Osteoblast (primary cell): ENCODE measurements around the gene GABRG1. TPM values are rescaled to one million over a fixed set of nuclear protein-coding genes. Genes with fewer than 3 reads are reported as not detected.

Experiments
- DNase-seq: peaks from one replicate; pipeline ENCODE4 v3.0.0; 2011; ENCODE audit warnings: low spot score, mixed read lengths; ENCODE audit not compliant: insufficient read length; ENCODE audit errors: missing footprints
- H2AFZ ChIP-seq: 2 replicates; pipeline ENCODE4 v1.6.0; 2011; ENCODE audit warnings: mild to moderate bottlenecking, low read length
- H3K27ac ChIP-seq: 2 replicates; pipeline ENCODE4 v1.5.1; 2011; ENCODE audit warnings: mild to moderate bottlenecking, low read depth, low read length, moderate library complexity
- H3K27me3 ChIP-seq: 2 replicates; pipeline ENCODE4 v1.6.0; 2012; ENCODE audit warnings: mild to moderate bottlenecking, control low read depth, inconsistent platforms, low read length, moderate library complexity; ENCODE audit not compliant: insufficient read depth
- H3K36me3 ChIP-seq: 2 replicates; pipeline ENCODE4 v1.5.1; 2011; ENCODE audit warnings: mild to moderate bottlenecking, low read length, control low read depth, moderate library complexity; ENCODE audit not compliant: insufficient read depth
- H3K4me1 ChIP-seq: 2 replicates; pipeline ENCODE4 v1.5.1; 2011; ENCODE audit warnings: mild to moderate bottlenecking, low read length, control low read depth, moderate library complexity; ENCODE audit not compliant: insufficient read depth
- H3K4me2 ChIP-seq: 2 replicates; pipeline ENCODE4 v1.6.0; 2011; ENCODE audit warnings: mild to moderate bottlenecking, low read length; ENCODE audit not compliant: insufficient read depth
- H3K4me3 ChIP-seq: fragments of 200-600 bp; sonication (generic); 3 replicates; pipeline ENCODE4 v1.5.1; 2012; ENCODE audit warnings: mild to moderate bottlenecking, low read length, inconsistent platforms; ENCODE audit not compliant: insufficient read depth
- H3K79me2 ChIP-seq: 2 replicates; pipeline ENCODE4 v1.6.0; 2012; ENCODE audit warnings: mild to moderate bottlenecking, low read length, control low read depth, inconsistent platforms; ENCODE audit not compliant: insufficient read depth
- H3K9me3 ChIP-seq: 2 replicates; pipeline ENCODE4 v1.5.1; 2011; ENCODE audit warnings: low read depth, low read length, control low read depth
- H4K20me1 ChIP-seq: 2 replicates; pipeline ENCODE4 v1.6.0; 2012; ENCODE audit warnings: mild to moderate bottlenecking, low read length, control low read depth; ENCODE audit not compliant: insufficient read depth
- total RNA-seq: library from RNA; depleted of rRNA; stranded (reverse); fragments of >200 nt; gene quantifications from 2 replicates; pipeline ENCODE4 v1.2.3, GENCODE V29; 2012
- TF ChIP-seq, protein P1 (sequence below): IDR thresholded peaks from 2 replicates; pipeline ENCODE4 v1.5.1; 2011; ENCODE audit warnings: mild to moderate bottlenecking, low read depth, low read length, moderate library complexity; ENCODE audit errors: extremely low read depth

Gene GABRG1
- total RNA-seq, 1 donor: not detected

DNA sequence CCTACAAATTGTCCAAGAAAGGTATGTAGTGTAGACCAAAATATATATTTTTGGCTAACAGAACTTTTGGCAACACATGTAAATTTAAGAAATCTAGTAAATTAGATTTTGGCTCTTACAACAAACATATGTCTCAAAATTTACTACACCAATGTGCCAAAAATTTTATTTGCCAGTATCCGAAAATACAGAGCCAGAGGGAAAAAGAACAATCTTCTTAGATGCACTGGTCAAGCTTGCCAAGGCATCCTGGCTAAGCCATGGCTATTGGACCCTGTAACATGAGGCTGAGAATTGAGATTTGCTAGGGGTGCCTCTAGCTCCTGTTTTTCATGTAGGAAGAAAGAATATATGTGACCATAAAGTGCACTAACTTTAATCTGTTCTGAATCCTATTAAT lies 91.8 kb downstream of the GABRG1 start:
- H3K27me3 ChIP-seq: no peaks in the 10 kb centered on the region
- no peaks in the 10 kb centered on the region for H4K20me1 ChIP-seq
- TF ChIP-seq, protein P1, sequence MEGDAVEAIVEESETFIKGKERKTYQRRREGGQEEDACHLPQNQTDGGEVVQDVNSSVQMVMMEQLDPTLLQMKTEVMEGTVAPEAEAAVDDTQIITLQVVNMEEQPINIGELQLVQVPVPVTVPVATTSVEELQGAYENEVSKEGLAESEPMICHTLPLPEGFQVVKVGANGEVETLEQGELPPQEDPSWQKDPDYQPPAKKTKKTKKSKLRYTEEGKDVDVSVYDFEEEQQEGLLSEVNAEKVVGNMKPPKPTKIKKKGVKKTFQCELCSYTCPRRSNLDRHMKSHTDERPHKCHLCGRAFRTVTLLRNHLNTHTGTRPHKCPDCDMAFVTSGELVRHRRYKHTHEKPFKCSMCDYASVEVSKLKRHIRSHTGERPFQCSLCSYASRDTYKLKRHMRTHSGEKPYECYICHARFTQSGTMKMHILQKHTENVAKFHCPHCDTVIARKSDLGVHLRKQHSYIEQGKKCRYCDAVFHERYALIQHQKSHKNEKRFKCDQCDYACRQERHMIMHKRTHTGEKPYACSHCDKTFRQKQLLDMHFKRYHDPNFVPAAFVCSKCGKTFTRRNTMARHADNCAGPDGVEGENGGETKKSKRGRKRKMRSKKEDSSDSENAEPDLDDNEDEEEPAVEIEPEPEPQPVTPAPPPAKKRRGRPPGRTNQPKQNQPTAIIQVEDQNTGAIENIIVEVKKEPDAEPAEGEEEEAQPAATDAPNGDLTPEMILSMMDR: no peak
- H3K36me3 ChIP-seq: no peaks in the 10 kb centered on the region
- no peaks in the 10 kb centered on the region for H3K4me1 ChIP-seq
- no peaks in the 10 kb centered on the region for H3K79me2 ChIP-seq
- no peak overlapping the region for H3K27ac ChIP-seq
- H3K4me2 ChIP-seq: no peak overlapping the region
- peaks cover 3% of the 10 kb centered on the region for H3K9me3 ChIP-seq
- no peak overlapping the region for H3K4me3 ChIP-seq
- no peak for DNase-seq
- no peak overlapping the region for H2AFZ ChIP-seq

DNA sequence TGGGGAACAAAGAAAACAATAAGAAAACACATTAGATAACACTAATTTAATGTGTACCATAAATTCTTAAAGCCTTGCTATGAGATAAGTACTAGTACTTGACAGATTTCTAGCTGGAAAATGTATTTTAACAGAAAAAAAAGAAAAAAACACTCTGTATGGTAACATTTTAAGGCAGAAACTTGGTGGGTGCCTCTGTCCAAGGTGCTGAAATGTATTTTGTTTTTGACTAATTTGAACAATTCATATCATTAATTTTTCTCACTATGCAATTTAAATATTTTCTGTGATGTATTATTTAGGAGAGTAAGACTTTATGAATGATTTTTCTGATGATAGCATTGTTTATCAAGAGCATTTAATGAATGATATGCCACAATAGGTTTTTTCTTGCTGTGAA lies 107.5 kb downstream of the GABRG1 start:
- no peak overlapping the region for H3K4me3 ChIP-seq
- H3K9me3 ChIP-seq: no peaks in the 10 kb centered on the region

DNA sequence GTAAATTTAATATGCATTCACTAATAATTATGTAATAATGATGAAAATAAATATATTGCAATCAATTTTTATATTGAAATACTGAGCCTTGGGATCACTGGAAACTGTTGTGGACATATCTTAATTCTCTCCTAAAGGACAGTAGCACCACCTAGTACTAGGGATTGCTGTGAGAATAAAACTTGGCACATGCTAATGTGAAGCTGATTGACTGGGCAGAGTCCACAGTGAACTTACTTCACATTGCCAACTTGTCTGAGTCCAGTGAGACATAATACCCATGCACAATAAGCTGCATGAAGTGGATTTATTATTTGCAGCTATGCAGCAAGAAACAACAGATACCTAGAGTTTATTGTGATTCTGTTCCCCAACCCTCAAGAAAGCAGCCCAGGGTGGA lies 131.1 kb downstream of the GABRG1 start:
- Histone ChIP-seq H3K36me3 (no peaks in the 10 kb centered on the region), H3K9me3 (no peaks in the 10 kb centered on the region), H4K20me1 (no peaks in the 10 kb centered on the region), H3K4me1 (no peaks in the 10 kb centered on the region), H3K27ac (no peak overlapping the region), H3K4me3 (no peak overlapping the region), H3K4me2 (no peak overlapping the region), H2AFZ (no peak overlapping the region), H3K27me3 (no peaks in the 10 kb centered on the region), H3K79me2 (no peaks in the 10 kb centered on the region)
- TF ChIP-seq, protein P1: no peak
- DNase-seq: no peak

More for the DNA sequence above, 107.5 kb downstream of the GABRG1 start:
- no peaks in the 10 kb centered on the region for H3K4me1 ChIP-seq
- no peaks in the 10 kb centered on the region for H4K20me1 ChIP-seq
- no peaks in the 10 kb centered on the region for H3K27me3 ChIP-seq
- H3K79me2 ChIP-seq: no peaks in the 10 kb centered on the region
- no peak for DNase-seq
- H3K36me3 ChIP-seq: no peaks in the 10 kb centered on the region
- no peak overlapping the region for H3K27ac ChIP-seq
- TF ChIP-seq, protein P1: no peak
- H3K4me2 ChIP-seq: no peak overlapping the region
- no peak overlapping the region for H2AFZ ChIP-seq

DNA sequence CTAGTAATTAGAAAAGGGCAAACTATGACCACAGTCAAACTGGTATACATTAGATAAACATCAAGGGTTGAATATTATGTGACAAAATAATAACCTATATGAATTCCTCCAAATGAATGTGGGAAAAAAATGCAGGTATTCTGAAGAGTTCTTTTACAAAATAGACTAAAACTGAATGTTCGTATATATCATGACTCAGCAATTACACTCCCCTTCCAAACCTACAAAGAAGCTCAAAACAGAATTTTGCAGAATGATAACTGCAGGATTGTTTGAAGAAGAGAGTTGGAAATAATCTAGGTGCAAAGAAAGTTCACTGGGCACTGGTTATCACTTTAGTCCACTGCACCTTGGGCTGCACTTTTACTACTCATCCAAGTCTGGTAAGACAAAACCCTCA lies 134.1 kb downstream of the GABRG1 start:
- no peak for DNase-seq
- Histone ChIP-seq H3K4me2 (no peak overlapping the region), H2AFZ (no peak overlapping the region), H3K9me3 (no peaks in the 10 kb centered on the region), H3K36me3 (no peaks in the 10 kb centered on the region), H3K79me2 (no peaks in the 10 kb centered on the region), H3K27ac (no peak overlapping the region), H3K27me3 (no peaks in the 10 kb centered on the region), H3K4me3 (no peak overlapping the region), H3K4me1 (no peaks in the 10 kb centered on the region), H4K20me1 (no peaks in the 10 kb centered on the region)
- TF ChIP-seq, protein P1: no peak
